ENCODE results near the gene MEGF10. TPM values are rescaled to one million over a fixed set of nuclear protein-coding genes. Genes with fewer than 3 reads are reported as not detected.

The MEGF10 gene
- total and polyA plus RNA-seq, 7 donors = 0.68 to 23.6 (median 2.2) TPM

DNA sequence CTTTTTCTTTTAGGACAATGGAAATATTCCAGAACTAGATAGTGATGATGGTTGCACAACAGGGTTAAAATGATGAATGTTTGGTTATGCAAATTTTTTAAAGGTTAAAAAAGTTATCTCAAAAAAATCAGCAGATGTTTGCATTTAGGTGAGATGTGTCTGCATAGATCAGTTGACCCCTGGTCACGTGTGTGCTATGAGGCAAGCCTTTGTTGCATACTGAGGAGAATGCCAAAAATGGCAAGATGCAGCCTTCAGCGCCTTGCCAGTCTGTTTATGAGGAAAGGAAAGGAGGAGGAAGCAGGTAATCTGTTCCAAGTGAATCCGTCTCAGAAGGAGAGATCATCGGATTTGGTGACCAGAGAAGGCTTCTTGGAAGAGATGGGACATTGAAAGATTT is 11.9 kb downstream of the MEGF10 start:
- intact Hi-C loops (cut with DNase I) = no loop called here
- 75 to 87% (median 78%) methylated on average over 4 of the region's 4 CpGs for WGBS, 3 donors
- Histone ChIP-seq H3K27ac (no peak overlapping the region), H3K4me1 (no peaks in the 10 kb centered on the region), H3K9me3 (no peaks in the 10 kb centered on the region), H3K27me3 (ENCODE audit: insufficient read depth in 3 of 3, low read length in 2 of 3) (no peaks in the 10 kb centered on the region), H3K36me3 (ENCODE audit: insufficient read depth in 1 of 2, low read depth in 1 of 2) (no peaks in the 10 kb centered on the region), H3K4me3 (no peak overlapping the region)
- TF ChIP-seq, protein P1, sequence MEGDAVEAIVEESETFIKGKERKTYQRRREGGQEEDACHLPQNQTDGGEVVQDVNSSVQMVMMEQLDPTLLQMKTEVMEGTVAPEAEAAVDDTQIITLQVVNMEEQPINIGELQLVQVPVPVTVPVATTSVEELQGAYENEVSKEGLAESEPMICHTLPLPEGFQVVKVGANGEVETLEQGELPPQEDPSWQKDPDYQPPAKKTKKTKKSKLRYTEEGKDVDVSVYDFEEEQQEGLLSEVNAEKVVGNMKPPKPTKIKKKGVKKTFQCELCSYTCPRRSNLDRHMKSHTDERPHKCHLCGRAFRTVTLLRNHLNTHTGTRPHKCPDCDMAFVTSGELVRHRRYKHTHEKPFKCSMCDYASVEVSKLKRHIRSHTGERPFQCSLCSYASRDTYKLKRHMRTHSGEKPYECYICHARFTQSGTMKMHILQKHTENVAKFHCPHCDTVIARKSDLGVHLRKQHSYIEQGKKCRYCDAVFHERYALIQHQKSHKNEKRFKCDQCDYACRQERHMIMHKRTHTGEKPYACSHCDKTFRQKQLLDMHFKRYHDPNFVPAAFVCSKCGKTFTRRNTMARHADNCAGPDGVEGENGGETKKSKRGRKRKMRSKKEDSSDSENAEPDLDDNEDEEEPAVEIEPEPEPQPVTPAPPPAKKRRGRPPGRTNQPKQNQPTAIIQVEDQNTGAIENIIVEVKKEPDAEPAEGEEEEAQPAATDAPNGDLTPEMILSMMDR (IDR thresholded peaks at IDR 0.05) = no peak
- DNase-seq (no peak), ATAC-seq (no peak)

DNA sequence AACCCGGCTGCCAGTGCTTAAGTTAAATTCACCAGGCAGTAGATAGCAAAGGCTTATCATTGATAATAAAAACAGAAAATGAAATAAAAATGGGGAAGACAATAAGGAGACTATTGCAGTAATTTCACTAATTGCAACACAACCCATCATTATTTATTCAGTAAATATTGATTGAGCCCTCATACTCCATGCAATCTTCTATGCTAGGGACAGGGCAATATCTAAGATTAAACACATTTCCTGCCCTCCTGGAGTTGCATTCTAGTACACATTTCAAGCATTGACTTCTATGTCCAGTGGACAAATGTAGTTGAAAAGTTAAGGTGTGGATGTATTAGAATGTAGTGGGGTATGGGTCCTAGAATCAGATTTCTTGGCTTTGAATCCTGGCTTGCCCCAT is 12.8 kb downstream of the MEGF10 start:
- Histone ChIP-seq H3K4me3 (no peak overlapping the region), H3K36me3 (ENCODE audit: insufficient read depth in 1 of 2, low read depth in 1 of 2) (no peaks in the 10 kb centered on the region), H3K9me3 (no peaks in the 10 kb centered on the region), H3K27ac (no peak overlapping the region), H3K27me3 (ENCODE audit: insufficient read depth in 3 of 3, low read length in 2 of 3) (no peaks in the 10 kb centered on the region), H3K4me1 (no peaks in the 10 kb centered on the region)
- ATAC-seq (no peak), DNase-seq (no peak)
- intact Hi-C loops (cut with DNase I) = no loop called here
- 73 to 92% (median 87%) methylated on average over 1 of the region's 1 CpG for WGBS, 3 donors
- TF ChIP-seq, protein P1 (IDR thresholded peaks at IDR 0.05) = no peak

DNA sequence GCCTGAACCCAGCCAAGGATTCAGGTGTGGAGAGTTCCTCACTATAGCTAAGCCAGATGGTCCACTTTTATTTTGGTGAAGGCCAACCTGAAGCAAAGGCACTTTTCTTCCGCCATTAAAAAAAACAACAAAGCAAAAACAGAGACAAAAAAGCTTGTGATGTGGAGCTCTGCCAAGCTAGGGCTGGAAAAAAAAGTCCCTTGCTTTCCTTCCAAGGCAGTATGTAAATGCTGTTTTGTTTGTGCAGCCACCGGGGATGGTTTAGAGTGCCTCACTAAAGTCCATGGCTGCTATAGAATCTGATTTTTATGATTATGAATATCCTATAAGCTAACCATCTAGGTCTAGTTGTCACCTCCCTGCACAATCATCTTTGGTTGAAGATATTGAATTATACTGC is 14.9 kb downstream of the MEGF10 start:
- Histone ChIP-seq H3K36me3 (ENCODE audit: insufficient read depth in 1 of 2, low read depth in 1 of 2) (no peaks in the 10 kb centered on the region), H3K27ac (no peak overlapping the region), H3K4me3 (no peak overlapping the region), H3K9me3 (no peaks in the 10 kb centered on the region), H3K4me1 (no peaks in the 10 kb centered on the region), H3K27me3 (ENCODE audit: insufficient read depth in 3 of 3, low read length in 2 of 3) (no peaks in the 10 kb centered on the region)
- DNase-seq (no peak), ATAC-seq (no peak)
- intact Hi-C loops (cut with DNase I) = no loop called here
- TF ChIP-seq, protein P1 (IDR thresholded peaks at IDR 0.05) = no peak
- WGBS, 3 donors = 26 to 64% (median 29%) methylated on average over 2 of the region's 2 CpGs

DNA sequence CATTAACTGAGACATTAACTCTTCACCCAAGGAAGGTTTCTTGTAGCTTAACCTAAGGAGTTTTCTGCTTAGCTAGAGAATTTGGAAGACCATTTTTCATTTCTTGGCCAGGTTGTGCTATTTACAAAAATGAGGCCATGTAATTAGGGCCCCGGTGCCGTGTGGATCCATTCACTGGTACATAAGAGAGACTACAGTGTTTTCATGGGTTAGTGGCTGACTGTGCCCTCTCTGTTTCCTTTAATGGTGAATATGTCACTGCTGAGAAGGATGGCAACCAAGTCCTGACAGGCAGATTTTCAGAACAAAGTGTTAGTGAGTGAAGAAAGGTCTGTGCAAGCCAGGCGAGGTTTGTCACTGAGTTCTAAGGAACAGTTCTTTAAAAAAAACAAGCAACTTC is 15.4 kb downstream of the MEGF10 start:
- intact Hi-C loops (cut with DNase I) = no loop called here
- no peaks in the 10 kb centered on the region for H3K27me3 ChIP-seq (ENCODE audit: insufficient read depth in 3 of 3, low read length in 2 of 3)
- H3K27ac ChIP-seq = no peak overlapping the region
- WGBS, 3 donors = 61 to 75% (median 65%) methylated on average over 3 of the region's 3 CpGs
- no peak overlapping the region for H3K4me3 ChIP-seq
- H3K4me1 ChIP-seq = peaks cover 1% of the 10 kb centered on the region
- H3K9me3 ChIP-seq = no peaks in the 10 kb centered on the region
- TF ChIP-seq, protein P1 (IDR thresholded peaks at IDR 0.05) = no peak
- H3K36me3 ChIP-seq (ENCODE audit: insufficient read depth in 1 of 2, low read depth in 1 of 2) = no peaks in the 10 kb centered on the region
- DNase-seq (no peak), ATAC-seq (no peak)

DNA sequence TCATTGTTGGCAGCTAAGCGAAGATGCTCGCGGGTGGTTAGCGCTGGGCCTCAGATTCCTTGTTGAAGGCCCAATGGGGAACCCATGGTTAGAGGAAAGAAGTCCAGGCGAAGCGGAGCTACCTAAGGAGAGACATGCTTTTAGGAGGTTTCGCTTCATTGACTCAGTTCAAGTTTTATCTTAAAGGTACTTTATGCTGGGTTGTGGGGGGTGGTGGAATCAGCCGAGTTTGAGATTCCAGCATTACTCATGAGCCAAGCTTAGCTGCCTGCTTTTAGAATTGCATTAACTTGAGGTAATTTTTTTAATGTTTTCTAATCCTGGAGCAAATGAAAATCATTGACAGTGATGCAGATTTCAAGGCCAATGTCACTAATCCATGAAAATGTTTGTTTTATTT is 16.1 kb downstream of the MEGF10 start:
- Histone ChIP-seq H3K4me3 (no peak overlapping the region), H3K4me1 (peaks cover 7% of the 10 kb centered on the region), H3K27me3 (ENCODE audit: insufficient read depth in 3 of 3, low read length in 2 of 3) (no peaks in the 10 kb centered on the region), H3K9me3 (no peaks in the 10 kb centered on the region), H3K27ac (no peak overlapping the region), H3K36me3 (ENCODE audit: insufficient read depth in 1 of 2, low read depth in 1 of 2) (no peaks in the 10 kb centered on the region)
- WGBS, 3 donors = 80 to 95% (median 83%) methylated on average over 8 of the region's 8 CpGs
- no peak for DNase-seq
- no peak for ATAC-seq
- intact Hi-C loops (cut with DNase I) = no loop called here
- TF ChIP-seq, protein P1 (IDR thresholded peaks at IDR 0.05) = no peak

All from psoas muscle (tissue), 8 donors.